GM18519 (cell line): ENCODE data around the gene MYBBP1A.
"Not testable (repeated sequence)": the region's sequence is repeated elsewhere in the genome, so short reads cannot be mapped to it uniquely, and the experiment has no call there.

Experiments
- ATAC-seq: cut with Tn5 transposase; IDR thresholded peaks from one replicate; pipeline ENCODE4 v1.9.1; 2021; ENCODE audit warnings: mild to moderate bottlenecking, moderate library complexity; ENCODE audit not compliant: unreplicated experiment, low FRiP score

The MYBBP1A gene

GRCh38 chr17:4588898-4589625 lies 33.9 kb upstream of the MYBBP1A start:
- ATAC-seq, result no peak

DNA sequence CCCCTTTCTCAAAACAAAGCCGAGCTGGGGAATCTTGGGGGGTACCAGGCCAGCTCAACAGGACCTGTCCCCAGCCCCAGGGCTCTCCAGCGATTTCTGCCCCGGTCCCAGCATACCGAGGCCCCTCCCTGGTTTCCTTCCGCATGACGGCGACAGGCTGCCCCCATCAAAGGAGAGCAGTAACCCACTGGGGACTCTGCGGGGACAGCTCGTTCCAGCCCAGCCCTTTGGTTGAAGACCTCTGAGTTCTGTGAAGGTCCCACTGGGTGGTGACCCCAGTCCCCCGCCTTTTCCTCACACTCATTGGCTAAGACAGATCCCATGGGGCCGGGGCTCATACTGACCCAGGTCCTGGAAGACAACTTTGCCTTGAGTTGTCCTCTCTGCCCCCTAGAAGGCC lies 33.2 kb upstream of the MYBBP1A start:
- no peak for ATAC-seq

GRCh38 chr17:4587803-4588202 lies 32.6 kb upstream of the MYBBP1A start:
- no peak for ATAC-seq

GRCh38 chr17:4587195-4587594 lies 32.0 kb upstream of the MYBBP1A start:
- ATAC-seq, result no peak

GRCh38 chr17:4586043-4586442 lies 30.9 kb upstream of the MYBBP1A start:
- no peak for ATAC-seq

DNA sequence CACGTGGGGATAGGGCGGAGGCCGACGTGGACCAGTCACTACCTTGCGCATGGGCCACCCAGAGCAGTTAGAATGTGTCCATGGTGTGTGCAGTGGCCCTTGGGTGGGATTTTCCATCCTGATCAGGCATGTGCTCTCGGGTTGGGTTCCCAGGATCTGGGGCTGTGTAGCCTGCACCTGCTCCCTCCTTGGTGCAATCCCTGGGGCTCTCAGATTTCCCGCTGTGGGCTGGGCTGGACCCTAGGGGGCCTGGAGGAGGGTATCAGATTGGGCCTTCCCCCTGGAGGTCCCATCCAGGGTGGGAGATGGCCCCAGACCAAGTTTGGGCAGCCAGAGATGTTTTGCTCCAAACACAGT lies 30.4 kb upstream of the MYBBP1A start:
- no peak for ATAC-seq

DNA sequence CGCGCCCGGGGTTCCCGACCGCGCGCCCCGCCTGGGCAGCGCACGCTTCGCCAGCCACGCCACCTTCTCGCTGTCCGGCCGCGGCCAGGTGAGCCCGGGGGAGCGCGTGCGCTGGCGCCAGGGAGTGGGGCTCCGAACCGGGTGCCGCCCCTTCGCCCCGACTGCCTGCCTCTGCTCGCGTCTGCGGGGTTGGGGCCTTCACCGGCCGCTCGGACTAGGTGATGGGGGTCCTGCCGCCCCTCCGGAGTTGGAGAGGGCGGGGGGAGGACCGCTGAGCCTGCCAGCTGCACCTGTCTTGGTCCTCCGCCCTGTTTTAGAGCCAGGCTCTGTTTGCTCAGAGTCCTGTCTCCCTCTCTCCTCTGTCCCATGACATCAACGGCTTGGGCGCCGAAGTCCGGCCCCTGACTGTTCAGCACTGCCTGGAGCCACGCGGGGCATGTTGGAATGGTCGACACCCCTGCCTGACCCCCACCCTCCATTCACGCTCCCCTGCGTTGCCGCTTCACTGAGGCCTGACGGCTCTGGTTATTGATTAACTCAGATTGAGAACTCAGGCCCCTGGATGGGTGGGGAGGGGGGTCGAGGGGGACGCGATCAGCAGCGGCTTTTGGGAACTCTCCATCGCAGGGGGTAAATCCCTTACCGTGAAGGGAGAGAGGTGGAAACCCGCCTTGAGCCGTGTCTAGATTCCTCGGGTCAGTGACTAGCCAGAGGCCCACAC lies 29.9 kb upstream of the MYBBP1A start:
- no peak for ATAC-seq

DNA sequence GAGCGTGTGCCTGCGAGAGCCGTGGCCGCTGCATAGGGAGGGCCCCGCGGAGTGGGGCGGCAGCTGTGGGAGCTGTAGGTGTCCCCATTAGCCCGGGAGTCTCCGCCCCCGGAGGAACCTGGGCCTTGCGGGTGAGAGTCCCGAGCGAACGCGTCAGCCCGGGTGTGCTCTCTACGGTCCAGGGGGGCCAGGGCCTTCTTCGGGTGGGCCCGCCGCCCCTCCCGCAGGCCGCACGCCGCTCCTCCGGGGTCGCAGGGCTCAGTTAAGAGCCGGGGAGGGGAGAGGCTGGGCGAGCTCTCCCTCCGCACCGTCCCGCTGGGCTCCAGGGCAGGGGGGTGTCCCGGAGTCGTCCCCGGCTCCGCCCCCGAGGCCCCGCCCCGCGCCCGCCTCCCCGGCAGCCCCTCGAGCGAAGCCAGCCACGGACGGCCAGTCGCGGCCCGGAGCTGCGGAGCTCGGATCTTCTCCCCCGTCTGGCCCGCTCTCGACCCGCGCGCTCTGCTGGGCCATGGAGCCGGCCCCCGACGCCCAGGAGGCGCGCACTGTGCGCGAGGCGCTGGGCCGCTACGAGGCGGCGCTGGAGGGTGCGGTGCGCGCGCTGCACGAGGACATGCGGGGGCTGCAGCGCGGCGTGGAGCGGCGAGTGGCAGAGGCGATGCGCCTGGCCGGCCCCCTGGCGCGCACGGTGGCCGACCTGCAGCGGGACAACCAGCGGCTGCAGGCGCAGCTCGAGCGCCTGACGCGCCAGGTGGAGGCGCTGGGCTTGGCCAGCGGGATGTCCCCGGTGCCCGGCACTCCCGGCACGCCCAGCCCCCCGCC lies 29.1 kb upstream of the MYBBP1A start, which contains the start of gene SMTNL2:
SMTNL2 (plus strand) TSS at position 429 of the 816 bp plus-strand sequence; CDS start at position 506, 77 bp downstream.
- ATAC-seq, result no peak

- ATAC-seq, result no peak
Observed at GRCh38 chr17:4583782-4584100, 28.6 kb upstream of the MYBBP1A start.

DNA sequence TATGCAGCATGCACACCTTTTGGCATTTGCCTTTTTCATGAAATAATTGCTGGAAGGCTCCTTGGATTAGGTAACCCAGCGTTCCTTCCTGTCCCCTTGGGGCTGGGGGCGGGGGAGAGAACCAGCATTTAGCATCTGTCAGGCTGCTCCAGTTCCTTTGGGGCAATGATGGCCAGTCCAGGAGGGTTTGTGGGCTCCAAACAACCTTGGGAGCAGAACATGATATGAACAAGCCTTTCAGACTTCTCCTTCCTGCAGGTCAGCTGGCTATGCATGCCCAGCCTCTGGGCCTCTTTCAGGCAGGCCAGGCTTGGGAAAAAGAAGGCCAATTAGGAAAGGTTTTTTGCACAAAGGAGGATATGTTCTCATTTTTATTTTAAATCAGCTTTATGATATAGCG lies 28.0 kb upstream of the MYBBP1A start:
- no peak for ATAC-seq

DNA sequence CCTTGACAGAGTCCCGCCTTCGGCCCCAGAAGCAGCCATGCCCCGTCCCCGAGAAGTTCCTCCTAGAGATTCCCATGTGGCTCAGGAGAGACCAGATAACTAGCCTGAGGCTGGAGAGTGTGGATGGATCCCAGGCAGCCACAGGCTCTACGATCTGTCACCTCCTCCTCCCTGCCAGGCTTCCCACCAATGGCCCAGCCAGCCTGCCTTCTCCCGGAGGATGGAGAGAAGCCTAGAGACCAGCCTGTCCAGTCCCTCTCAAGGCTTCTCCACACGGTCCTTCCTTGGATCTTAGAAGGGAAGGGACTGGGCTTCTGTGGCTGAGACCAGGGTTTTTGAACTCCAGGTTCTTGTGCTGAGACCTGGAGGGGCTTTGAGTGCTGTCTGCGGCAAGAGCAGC lies 27.5 kb upstream of the MYBBP1A start:
- no peak for ATAC-seq

DNA sequence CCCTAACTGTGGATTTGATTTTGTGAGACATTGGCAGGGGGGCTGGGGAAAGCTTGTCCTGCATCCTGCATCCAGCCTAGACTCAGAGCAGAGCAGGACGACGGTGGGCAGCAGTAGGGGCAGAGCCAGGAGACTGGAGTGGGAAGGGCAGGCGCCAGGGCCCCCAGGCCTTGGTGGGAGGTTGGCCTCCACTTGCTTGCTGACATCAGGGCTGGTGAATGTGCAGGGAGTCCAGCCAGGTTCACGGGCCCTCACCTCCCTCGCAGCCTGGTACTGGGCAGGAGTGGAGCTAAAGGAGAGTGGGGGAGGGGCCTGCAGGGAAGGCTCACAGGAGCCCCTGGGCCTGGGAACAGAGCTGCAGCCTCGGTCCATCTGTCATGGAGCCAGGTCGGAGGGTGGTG lies 26.9 kb upstream of the MYBBP1A start:
- no peak for ATAC-seq

GRCh38 chr17:4580291-4580690 lies 25.1 kb upstream of the MYBBP1A start:
- ATAC-seq, result no peak

DNA sequence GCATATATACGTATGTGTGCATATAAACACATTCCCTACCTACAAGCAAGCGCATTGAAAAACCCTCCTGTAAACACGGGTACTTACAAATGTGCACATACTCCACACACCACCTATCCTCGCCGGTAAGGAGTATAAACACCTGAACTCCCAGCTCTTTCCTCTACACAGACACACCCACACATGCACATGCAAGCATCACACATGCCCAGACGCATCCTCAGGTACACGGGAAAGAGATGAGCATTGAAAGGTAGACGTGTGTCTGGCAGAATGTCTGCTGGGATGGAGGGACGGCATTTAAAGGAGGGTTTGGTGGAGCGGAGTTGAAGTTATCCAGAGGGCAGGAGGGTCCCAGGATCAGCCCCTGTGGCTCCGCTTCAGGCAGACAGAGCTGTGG lies 24.5 kb upstream of the MYBBP1A start:
- ATAC-seq, result no peak

DNA sequence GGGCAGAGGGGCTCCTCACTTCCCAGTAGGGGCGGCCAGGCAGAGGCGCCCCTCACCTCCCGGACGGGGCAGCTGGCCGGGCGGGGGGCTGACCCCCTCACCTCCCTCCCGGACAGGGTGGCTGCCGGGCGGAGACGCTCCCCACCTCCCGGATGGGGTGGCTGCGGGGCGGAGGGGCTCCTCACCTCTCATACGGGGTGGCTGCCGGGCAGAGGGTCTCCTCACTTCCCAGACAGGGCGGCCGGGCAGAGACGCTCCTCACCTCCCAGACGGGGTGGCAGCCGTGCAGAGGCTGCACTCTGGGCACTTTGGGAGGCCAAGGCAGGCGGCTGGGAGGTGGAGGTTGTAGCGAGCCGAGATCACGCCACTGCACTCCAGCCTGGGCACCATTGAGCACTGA lies 23.2 kb upstream of the MYBBP1A start:
- not testable (repeated sequence) for ATAC-seq

GRCh38 chr17:4577386-4577993 lies 22.3 kb upstream of the MYBBP1A start:
- ATAC-seq, result no peak

DNA sequence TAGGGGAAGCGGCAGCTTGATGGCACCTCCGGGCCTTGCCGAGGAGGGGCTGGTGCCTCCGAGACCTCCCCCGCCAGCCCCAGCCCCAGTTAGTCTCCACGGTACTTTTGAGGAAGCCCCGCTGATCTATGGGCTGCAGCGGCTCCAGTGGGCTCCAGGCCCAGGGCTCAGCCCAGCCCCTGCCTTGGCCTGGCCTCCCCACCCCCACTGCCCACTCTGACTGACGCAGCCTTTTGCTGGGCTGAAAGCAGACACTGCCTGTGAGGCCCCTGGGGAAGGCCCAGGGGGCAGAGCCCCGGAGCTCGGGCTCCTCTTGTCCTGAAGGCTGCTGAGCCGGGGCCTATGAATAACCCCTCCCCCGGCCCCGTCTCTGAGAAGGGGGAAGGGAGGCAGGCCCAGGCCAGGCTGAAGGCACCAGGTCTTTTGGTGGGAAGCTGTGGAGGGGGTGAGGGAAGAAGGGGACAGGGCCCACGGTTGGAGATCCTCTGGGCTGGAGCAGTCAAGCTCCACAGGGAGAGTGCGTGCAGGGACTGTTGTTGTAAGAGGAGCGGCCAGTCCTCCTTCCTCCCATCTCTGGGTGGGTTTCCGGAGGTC lies 21.6 kb upstream of the MYBBP1A start:
- no peak for ATAC-seq

GRCh38 chr17:4576161-4576558 lies 21.0 kb upstream of the MYBBP1A start:
- ATAC-seq, result no peak

DNA sequence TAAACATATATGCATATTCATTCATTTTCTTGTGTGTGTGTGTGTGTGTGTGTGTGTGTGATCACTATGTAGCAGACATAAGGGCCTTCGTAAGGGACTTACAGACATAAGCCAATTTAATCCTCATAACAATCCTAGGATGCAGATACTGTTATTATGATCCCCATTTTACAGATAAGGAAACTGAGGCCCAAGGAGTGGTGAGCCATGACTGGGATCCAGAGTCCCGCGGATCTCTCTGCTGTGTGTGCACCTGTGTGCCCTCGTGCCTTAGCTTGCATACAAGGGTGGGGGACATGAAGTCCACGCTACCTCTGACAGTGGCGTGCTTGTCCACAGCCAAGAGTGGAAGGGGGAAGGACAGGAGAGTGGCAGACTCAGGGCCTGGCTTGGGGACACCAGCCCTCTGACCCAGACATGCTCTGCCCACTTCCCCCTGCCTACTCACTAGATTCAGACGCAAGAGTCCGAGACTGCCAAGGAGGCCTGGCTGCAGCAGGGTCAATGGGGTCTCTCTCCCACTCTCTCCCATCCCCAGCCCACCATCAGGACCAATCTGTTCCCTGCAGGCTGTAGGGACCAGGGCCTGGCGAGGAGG lies 19.4 kb upstream of the MYBBP1A start:
- ATAC-seq, result no peak

- no peak for ATAC-seq
Observed at GRCh38 chr17:4573669-4574068, 18.5 kb upstream of the MYBBP1A start.
